DMS 273 (cell line): ENCODE data around the gene NFATC2.

ENCODE experiments used
- DNase-seq: peaks from one replicate; lab custom pipeline; 2025; ENCODE audit not compliant: unreplicated experiment; lab: John Stamatoyannopoulos, UW

The NFATC2 gene

DNA sequence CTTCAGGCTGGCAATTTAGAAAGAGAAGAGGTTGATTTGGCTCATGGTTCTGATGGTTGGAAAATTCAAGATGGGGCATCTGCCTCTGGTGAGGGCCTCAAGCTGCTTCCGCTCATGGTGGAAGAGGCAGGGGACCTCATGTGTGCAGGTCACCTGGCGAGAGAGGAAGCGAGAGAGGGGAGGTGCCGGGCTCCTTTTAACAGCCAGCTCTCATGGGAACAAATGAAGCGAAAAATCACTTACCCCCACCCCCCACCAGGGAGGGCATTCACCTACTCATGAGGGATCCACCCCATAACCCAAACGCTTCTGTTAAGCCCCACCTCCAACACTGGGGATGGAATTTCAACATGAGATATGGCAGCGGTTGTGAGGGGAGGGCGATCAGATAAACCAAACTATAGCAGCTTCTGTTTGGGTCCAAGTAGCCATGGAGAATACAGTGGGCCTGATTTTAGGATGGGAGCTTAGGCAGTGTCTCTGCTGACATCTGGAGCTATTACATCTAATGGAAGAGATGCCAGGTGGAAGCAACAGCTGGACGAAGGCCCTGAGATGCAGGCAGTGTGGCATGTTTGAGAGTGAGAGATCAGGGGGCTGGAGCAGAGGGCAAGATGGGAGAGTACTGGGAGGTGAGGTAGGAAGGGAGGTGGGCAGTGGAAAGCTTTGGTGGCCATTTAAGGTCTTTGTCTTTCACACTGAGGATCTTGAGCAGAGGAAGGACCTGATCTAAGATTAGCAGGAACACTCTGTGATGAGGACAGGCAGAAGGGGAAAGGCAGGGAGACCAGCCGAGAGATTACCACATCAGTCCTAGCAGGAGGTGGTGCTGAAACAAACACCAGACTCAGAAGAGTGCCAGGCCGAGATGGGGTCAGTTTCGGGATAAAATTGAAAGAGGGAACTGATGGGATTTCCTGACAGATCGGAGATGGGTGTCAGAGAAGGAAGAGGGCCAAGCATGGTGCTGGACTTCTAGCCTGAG lies 161.8 kb downstream of the NFATC2 start:
- DNase-seq: peak; percentile 17

- no peak for DNase-seq
Measured at GRCh38 chr20:51379601-51380341, 162.7 kb downstream of the NFATC2 start.

DNA sequence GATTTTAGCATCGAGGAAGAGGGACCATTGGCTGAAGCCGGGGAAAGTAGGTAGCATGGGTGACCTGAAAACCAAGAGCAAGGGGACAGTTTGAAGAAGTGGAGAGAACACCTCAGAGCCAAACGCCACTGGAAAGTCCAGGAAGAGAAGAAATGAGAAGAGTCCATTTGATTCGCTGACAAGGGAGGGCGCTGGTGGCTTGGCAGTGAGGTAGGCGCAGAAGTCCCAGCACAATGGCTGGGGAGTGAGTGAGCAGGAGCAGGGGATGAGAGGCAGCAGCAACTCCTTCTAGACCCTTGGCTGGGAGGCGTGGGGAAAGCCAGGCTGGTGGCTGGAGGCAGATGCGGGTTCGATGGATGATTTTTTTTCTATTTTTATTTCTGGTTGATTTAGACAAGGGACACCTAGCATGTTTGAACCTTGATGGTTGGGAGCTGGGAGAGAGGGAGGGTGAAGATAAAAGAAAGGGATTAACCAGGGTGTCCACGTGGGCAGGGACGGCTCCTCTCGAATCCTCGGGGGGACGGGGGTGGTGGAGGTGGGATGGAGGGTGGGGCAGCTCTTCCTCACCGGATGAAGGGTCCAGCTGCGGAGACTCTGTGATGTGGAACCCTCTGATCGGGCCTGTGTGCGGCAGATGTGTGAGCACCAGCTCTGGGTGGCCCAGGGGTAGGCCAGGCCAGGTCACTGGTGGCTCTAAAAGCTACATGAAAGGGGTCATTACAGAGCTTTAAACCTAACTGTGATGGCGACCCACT lies 164.2 kb downstream of the NFATC2 start:
- DNase-seq: no peak

- no peak for DNase-seq
Measured at GRCh38 chr20:51377132-51377531, 165.4 kb downstream of the NFATC2 start.

GRCh38 chr20:51376111-51376510 lies 166.4 kb downstream of the NFATC2 start:
- DNase-seq: no peak

DNA sequence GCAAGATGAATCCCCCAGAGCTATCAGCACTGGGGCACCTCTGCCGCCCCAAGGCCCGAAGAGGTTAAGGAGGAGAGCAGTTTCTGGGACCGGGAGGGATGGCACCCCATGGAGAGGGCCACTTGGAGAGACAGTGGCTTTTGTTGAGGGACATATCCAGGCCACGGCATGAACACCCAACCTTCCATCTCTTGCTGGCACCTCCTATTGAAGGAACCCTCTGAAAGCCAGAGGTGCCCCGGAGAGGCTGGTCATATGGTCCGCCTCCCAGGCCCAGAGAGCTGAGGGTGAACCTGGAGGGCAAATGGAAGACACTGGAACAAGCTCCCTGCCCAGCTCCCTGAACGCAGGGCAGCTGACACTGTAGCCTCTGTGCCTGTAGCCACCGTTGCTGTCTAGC lies 167.0 kb downstream of the NFATC2 start:
- no peak for DNase-seq

GRCh38 chr20:51374961-51375360 lies 167.6 kb downstream of the NFATC2 start:
- DNase-seq: no peak

- DNase-seq: no peak
Measured at GRCh38 chr20:51374456-51374830, 168.1 kb downstream of the NFATC2 start.

GRCh38 chr20:51373713-51374455 lies 168.6 kb downstream of the NFATC2 start:
- DNase-seq: peak; percentile 20

DNA sequence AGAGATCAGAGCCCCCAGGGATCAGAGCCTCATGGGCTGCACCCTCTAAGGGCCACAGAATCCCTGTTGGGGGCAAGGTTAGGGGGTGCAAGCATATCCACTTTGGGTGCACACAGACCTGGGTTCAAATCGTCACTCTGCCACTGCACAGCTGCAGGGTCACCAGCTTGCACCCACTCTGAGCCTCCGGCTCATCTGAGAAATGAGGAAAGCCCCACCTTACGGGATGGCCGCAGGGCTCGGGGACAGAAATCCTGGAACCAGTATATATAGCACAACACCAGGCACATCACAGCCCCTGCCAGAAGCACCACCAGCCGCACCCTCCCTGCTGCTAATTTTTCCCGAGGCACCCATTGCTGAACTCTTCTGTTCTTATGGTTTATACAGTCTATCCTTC lies 169.6 kb downstream of the NFATC2 start:
- no peak for DNase-seq

- DNase-seq: peak; percentile 82
Measured at GRCh38 chr20:51372176-51372803, 170.2 kb downstream of the NFATC2 start.

DNA sequence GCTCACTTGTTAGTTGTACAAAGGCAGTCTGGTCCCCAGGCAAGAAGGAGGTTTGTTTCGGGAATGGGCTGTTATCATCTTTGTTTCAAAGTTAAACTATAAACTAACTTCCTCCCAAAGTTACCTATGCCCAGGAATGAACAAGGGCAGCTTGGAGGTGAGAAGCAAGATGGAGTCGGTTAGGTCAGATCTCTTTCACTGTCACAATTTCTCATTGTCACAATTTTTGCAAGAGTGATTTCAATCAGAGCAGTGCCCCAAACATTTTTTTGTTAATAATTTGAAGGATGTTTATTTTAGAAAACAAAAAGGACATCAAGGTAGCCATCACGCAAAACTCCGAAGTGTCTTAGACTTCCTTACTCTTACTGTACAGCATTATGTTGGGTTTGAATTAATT lies 170.8 kb downstream of the NFATC2 start:
- no peak for DNase-seq

DNA sequence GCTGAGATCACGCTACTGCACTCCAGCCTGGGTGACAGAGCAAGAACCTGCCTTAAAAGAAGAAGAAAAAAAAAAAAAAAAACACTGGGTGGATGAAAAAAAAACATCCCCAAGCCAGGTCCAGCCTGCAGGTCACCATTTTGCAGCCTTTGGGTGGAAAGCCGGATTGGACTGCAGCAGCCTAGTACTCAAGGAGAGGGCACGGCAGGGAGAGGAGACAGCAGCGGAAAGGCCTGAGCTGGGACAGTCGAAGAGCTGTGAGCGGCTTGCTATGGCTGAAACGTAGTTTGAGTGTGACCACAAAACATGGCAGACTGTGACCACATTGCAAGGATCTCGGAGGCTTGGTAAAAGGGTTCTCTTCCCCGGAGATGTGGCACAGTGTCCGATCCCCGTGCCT lies 173.0 kb downstream of the NFATC2 start:
- DNase-seq: no peak

- no peak for DNase-seq
Measured at GRCh38 chr20:51368461-51369211, 173.9 kb downstream of the NFATC2 start.

GRCh38 chr20:51366155-51366886 lies 176.2 kb downstream of the NFATC2 start:
- peak; percentile 9 for DNase-seq

DNA sequence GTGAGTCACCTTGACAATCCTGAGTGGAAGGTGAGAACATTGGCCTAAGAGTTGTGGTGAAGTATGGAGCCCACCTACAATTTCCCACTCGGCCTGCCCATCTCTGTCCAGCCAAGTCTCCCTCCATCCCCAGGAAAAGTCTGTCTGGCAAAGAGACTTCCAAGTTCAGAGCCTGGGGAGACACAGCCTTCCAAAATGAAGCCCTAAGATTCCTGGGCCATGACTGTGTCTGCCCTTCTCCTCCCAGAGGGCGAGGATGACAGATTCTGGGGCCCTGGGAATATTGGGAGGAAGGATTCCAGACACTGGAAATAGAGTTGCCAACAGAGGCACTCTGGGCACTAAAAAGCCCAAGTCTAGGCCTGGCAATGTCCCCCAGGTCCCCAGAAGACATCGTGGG lies 176.8 kb downstream of the NFATC2 start:
- no peak for DNase-seq

DNA sequence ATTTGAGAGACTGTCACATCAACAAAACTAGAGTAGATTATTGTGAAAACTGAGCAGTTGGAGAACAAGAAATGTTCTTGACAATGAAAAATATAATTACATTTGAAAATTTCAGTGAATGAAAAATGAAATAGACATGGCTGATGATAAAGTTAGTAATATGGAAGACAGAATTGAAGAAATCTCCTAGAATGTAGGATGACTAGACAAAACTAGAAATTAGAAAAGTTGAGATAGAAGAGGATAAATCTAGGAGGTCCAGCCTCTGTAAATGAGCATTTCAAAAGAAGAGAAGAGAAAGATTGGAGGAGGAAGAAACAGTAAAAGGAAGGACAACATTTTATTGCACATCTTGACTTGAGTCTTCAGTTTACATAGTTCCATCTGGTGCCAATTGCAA lies 178.7 kb downstream of the NFATC2 start:
- no peak for DNase-seq

- no peak for DNase-seq
Measured at GRCh38 chr20:51363378-51363777, 179.1 kb downstream of the NFATC2 start.

DNA sequence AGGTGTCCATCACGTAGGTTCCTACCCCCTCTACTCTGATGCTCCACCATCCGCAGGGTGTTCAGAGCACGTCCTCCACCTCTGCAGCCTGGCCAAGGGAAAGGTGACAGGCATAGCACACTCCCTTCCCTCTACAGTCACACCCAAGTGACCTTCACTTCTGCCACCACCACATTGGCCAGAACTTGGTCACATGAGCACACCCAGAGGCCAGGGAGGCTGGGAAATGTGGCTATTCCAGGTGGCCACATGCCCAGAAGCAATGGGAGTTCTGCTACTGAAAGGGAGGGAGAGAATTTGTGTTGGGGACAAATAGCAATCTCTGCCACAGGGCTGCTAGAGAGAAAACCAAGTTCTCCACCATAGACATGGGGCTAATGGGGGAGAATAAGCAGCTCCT lies 180.3 kb downstream of the NFATC2 start:
- DNase-seq: no peak
